Right kidney (tissue), 1 donor: ENCODE results near the gene SPINDOC.
"Not testable (repeated sequence)": the region's sequence is repeated elsewhere in the genome, so short reads cannot be mapped to it uniquely, and the experiment has no call there.

Experiments
- DNase-seq: peaks from one replicate; pipeline ENCODE4 v3.0.0-alpha.2; 2016

Gene SPINDOC

DNA sequence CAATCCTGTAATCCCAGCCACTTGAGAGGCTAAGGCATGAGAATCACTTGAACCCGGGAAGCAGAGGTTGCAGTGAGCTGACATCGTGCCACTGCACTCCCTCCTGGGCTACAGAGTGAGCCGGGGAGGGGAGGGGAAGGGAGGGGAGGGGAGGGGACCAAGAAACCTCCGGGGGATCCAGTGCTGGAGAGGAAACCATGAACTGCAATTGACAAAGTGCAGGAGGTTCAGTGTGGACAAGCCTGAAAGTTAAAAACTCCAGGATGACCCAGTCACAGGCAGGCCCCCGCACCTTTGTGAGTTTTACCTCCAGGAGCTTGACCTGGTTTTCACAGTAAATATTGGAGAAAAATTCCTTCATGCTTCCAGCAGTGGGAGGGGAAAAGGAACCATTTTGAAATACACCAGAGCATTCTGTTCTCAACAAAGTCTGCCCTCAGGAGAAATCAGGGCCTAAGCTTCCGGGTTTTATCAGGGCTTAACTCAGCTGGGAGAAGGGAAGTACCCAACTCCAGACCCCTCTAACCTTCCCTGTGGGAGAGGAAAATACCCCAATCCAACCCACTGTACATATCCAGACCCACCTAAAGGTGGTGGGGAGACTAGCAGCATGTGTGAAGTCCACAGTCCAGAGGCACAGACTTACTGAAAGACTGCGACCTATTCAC, 29.2 kb upstream of the SPINDOC start:
- no peak for DNase-seq

DNA sequence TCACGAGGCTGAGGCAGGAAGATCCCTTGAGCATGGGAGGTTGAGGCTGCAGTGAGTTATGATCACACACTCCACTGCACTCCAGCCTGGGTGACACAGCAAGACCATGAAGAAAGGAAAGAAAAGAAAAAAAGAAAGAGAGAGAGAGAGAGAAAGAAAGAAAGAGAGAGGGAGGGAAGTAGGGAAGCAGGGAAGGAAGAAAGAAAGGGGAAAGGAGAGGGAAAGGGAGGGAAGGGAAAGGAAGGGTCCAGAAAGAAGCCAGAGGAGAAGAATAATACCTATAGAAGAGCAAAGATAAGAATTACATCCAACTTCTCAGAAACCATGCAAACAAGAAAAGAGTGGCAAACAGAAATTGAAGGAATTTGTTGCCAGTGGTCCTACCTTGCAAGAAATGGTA, 27.4 kb upstream of the SPINDOC start:
- no peak for DNase-seq

DNA sequence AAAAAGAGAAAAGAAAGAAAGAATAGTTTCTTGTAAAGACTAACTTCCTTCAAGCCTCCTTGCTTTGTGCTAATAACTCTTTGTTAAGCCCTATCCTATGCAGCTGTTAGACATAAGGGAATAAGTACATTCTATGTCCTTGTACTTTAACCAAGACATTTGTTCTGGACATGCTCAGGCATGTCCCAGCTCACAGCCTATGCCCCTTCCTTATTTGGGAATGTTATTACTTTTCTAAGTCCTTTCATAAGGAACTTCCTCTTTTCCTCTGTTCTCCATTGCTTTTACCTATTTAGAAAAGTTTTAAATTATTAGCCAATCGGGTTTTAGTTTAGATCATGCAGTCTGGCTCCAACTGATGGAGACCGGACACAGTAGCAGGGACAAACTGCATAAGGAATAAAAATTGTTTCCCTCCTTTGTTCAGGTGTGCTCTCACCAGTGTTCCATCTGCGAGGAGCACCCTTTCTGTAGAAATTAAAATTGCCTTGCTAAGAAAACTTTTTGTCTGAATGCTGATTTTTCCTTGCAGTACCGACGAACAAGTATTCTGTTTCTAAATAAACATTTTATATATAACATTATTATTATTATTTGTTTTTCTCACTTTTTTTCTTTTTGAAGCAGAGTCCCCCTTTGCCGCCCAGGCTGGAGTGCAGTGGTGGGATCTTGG, 21.6 kb upstream of the SPINDOC start:
- no peak for DNase-seq

DNA sequence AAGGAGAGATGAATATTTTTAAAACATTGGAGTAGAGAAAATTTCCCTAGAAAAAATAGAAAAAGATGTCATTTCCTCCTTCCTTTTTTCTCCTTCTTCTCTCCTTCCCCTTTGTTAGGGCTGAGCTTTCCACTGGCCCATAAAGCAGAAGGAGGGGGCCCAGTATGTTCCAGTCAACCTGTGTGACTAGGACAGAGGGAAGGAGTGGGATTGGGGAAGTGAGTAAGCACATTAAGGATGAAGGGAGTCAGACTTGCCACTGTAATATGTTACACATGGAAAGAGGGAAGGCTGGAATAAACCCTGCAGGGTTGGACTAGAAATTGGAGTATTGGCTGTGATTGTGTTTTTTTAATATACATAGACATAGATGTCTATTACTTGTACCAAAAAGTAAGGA, 20.1 kb upstream of the SPINDOC start:
- DNase-seq = no peak

DNA sequence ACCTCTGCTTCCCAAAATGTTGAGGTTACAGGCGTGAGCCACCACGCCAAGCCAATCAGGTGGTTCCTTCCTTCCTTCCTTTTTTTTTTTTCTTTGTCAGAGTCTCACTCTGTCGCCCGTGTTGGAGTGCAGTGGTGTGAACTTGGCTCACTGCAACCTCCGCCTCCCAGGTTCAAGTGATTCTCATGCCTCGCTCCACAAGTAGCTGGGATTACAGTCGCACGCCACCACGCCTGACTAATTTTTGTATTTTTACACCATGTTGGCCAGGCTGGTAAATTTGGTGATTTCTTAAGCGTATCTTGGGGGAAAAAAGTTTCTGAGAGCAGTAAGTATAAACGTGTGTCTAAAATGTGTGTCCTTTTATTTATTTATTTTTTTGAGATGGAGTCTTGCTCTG, 18.2 kb upstream of the SPINDOC start:
- no peak for DNase-seq

DNA sequence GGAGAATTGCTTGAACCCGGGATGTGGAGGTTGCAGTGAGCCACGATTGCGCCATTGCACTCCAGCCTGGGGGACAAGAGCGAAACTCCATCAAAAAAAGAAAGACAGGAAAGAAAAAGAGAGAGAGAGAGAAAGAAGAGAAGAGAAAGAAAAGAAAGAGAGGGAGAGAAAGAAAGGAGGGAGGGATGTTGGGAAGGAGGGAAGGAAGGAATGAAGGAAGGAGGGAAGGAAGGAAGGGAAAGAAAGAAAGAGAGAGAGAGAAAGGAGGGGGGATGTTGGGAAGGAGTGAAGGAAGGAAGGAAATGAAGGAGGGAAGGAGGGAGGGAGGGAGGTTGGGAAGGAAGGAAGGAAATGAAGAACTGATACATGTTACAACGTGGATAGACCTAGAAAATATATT, 12.3 kb upstream of the SPINDOC start:
- no peak for DNase-seq

DNA sequence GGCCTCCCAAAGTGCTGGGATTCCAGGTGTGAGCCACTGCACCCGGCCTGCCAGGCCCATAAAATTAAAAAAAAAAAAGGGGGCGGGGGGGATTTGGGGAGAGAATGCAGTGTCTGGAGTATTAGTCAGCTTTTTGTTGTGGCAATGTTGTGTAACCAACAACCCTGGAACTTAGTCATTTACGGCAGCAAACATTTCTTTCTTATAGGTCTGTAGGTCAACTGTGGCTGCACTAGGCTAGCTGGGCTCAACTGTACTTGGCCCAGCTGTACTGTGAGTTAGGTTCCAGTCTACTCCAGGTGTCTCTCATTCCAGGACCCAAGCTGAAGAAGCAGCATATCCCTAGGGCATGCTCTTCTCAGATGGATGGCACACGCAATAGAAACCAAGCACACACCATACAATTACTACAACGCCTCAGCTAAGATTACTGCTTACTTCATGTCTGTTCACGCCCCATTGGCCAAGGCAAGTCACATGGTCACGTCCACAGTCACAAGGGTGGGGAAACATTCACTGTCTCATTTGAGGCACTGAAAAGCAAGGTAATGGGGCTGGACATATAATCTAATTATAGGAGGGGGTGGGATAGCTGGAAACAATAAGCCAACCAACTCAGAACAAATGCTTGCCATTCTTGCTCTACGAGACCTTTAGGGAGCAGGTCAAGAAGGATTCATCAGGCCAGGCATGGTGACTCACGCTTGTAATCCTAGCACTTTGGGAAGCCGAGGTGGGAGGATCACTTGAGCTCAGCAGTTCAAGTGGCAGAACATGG, 10.4 kb upstream of the SPINDOC start:
- DNase-seq = no peak

DNA sequence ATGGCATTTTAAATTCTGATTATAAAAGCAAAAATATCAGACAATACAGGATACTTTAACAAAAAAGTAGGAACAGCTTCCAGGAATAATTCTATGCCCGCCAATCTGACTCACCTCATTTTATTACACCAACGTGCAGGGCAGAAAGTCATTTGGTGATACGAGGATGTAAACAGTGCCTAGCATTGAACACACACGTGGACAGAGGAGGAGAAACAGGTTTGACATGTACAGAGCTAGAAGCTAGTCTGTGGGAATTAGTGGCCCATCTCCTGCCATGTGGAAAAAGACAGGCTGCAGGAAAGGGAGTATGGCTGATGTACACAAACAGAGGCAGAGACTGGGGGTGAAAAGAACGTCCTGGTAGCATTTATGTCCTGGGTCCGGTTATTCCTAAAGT, 9.0 kb upstream of the SPINDOC start:
- no peak for DNase-seq

DNA sequence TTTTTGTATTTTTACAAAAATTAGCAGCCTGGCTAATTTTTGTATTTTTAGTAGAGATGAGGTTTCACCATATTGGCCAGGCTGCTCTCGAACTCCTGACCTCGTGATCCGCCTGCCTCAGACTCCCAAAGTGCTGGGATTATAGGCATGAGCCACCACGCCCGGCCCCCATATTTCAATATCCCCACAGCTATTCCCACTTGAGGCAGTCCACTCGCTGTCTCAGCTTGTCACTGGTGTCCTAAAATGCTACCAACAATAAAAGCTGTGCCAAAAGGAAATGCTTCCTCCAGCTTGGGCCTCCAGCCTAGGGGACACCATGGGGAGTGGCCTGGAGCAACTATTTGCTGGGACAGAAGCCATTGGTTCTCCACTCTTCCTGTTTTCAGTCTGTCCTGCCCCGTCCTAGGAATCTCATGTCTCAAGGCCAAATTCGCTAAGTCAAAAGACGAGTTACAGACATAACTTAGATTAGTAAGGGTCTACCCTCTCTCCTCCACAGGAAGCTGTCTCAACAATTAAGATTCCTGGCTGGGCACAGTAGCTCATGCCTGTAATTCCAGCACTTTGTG, 7.3 kb upstream of the SPINDOC start:
- DNase-seq = no peak

DNA sequence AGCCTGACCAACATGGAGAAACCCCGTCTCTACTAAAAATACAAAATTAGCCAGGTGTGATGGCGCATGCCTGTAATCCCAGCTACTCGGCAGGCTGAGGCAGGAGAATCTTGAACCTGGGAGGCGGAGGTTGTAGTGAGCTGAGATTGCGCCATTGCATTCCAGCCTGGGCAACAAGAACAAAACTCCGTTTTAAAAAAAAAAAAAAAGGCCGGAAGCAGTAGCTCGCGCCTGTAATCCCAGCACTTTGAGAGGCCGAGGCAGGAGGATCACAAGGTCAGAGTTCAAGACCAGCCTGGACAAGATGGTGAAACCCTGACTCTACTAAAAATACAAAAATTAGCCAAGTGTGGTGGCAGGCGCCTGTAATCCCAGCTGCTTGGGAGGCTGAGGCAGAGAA, 2.9 kb upstream of the SPINDOC start:
- DNase-seq = not testable (repeated sequence)

DNA sequence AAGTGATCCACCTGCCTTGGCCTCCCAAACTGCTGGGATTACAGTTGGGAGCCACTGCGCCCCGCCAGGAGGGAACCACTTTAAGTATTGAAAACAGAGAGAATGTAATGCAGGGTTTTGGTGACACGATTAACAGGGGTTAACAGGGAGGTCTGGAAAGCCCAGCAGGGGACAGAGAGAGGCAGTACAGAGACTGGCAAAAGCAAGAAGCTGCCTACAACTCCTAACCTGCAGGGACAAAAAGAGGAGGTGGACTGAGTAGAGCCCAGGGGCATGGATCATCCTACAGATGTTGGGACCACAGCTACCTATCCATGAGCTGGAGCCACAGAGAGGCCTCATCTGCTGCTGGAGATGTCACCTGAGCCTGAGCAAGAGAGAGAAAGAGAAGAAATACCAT, 1.7 kb upstream of the SPINDOC start:
- no peak for DNase-seq

DNA sequence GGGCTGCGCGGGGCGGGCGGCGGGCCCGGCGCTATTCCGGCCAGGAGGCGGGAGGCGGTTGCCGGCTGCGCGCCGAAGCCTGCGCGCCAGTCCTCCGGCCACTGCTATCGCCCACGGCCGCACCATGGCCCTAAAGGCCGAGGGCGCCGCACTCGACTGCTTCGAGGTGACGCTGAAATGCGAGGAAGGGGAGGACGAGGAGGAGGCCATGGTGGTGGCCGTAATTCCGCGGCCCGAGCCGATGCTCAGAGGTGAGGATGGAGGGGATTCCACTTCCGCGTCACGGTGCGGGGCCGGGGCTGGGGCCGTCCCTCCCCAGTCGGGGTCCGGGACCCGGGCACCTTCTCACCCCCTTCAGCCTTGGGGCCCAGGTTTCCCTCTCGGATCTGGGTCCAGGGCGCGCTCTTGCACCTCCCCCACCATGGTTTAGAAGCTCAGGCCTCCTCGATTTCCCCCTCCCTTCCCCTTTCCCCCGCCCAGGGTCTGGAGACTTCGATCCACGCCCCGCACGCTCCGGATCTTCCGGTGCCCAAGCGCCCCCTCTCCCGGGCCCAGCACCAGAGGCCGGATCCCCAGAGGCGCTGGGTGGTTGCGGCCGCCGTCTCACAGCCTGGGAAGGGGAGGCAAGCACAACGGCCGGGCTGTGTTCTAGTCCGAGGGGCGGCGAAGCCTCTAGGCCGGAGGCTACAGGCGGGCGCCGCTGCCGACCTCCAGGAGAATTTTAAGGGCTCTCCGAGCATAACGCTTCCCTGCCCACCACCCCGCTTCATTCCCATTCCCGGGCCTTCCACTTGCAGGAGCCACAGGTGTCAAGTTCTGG, 517 bp downstream of the SPINDOC start:
- peak; percentile 82 for DNase-seq

DNA sequence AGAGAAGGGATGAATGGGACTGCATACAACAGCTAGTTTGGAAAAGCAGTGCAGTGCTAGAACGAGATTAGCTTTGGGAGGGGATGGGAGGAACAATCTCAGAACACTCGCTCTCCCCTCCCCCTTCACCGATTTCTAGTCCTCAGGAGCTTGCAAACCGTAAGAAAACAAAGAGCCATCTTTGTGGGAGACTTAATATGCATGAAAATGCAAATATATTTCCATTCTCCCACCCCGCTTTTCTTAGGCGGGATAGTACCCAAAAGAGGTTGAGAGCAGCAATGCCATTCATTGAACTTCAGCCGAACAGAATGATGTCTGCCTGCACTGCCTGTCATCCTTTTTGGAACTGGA, 1.1 kb downstream of the SPINDOC start:
- DNase-seq = no peak

DNA sequence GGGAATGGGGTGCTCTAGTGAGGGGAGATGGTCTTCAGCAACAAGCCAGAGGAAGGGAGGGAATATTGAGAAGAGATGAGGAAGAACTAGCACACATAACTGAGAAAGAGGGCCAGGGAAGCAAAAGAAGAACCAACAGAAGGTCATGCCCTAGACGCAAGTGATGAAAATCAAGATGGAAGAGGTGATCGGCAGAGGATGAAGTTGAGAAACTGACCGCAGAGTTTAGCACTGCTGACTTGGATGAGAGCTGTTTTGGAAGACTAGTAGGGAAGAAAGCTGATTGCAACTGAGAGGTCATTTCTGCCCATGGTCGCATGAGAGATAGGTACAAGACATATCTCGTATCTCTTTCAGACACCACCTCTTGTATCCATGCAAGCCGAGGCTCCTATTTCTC, 2.9 kb downstream of the SPINDOC start:
- DNase-seq = no peak

DNA sequence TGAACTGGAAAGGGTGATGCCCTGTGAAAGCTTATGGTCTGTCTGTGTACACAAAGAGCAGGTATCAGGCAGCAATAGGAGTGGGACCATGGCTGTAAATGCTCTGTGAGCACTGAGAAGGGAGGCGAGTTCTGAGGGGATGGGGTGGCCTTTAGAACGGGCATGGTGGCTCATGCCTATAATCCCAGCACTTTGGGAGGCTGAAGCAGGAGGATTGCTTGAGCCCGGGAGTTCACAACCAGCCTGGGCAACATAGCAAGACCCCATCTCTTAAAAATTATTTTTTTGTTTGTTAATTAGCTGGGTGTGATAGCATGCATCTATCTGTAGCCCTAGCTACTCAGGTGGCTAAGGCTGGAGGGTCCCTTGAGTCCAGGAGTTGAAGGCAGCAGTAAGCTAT, 3.5 kb downstream of the SPINDOC start:
- no peak for DNase-seq

DNA sequence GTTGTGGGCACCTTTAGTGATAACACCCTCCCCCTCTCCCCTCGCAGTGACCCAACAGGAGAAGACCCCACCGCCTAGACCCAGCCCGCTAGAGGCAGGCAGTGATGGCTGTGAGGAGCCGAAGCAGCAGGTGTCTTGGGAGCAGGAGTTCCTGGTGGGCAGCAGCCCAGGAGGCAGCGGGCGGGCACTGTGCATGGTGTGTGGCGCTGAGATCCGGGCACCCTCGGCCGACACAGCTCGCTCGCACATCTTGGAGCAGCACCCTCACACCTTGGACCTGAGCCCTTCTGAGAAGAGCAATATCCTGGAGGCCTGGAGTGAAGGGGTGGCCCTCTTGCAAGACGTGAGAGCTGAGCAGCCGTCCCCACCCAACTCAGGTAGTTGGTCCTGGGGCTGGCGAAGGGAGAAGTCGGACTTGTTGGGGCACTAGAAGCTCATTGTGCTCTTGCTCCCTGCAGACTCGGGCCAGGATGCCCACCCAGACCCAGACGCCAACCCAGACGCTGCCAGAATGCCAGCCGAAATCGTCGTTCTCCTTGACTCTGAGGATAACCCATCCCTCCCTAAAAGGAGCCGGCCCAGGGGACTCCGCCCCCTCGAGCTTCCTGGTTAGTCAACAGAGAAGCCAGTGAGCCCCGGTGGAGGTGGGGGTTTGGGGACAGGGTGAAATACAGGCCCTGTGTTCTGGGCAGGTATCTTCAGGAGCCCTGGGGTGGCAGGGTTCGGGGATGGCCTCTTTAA, 4.7 kb downstream of the SPINDOC start:
- no peak for DNase-seq

DNA sequence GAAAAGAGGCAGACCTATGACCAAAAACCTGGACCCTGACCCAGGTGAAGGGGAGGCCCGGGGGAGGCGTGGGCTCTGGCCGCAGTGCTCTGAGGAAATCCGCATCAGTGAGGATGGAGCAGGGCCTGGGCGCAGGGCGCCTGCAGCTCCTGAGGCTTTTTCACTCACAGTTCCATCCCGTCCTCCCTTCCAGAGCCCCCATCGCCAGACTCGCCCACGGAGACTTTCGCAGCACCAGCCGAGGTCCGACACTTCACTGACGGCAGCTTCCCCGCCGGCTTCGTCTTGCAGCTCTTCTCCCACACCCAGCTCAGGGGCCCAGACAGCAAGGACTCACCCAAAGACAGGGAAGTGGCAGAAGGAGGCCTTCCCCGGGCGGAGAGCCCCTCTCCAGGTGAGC, 5.4 kb downstream of the SPINDOC start:
- DNase-seq = no peak

DNA sequence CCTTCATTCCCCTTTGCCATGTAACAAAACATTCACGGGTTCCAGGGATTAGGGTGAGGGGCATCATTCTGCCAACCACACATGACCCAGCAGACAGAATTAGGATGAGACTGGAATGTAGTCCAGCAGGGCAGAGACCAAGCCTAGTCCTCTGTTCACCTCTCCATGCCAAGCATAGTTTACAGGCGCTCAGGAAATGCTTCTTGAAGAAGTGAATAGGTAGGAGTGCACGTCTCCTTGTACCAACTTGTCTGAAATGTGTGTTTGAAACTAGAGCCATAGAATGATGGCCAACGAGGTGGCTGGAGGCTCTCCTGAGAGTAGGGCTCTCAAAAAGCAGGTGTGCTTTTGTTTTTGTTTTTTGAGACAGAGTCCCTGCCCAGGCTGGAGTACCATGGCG, 8.2 kb downstream of the SPINDOC start:
- DNase-seq = no peak

DNA sequence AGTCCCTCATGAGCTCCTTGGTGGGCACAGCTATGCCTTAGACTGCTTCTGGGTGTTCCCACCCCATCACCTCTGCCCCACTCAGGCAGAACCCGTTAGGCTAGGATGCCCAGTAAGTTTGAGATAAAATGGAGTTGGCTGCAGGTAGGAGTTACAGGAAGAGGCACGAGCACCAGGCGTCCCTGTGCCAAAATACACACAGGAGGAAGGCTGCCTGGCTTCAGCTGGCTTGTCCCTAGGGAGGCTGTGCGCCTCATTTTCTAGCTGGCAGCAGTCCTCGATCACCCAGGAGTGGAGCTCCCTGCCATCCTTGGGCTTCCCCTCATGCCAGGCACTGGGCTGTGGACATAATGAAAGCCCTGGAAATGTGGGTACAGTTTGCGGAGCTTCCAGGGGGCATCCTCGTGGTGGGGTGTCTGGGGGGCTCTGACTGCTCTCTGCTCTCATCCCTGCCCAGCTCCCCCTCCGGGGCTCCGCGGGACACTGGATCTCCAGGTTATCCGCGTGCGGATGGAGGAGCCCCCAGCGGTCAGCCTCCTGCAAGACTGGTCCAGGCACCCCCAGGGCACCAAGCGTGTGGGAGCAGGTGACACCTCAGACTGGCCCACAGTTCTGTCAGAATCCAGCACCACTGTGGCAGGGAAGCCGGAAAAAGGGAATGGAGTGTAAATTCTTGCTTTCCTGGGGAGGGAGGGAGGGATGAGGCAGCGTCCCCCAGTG, 13.4 kb downstream of the SPINDOC start:
- no peak for DNase-seq

DNA sequence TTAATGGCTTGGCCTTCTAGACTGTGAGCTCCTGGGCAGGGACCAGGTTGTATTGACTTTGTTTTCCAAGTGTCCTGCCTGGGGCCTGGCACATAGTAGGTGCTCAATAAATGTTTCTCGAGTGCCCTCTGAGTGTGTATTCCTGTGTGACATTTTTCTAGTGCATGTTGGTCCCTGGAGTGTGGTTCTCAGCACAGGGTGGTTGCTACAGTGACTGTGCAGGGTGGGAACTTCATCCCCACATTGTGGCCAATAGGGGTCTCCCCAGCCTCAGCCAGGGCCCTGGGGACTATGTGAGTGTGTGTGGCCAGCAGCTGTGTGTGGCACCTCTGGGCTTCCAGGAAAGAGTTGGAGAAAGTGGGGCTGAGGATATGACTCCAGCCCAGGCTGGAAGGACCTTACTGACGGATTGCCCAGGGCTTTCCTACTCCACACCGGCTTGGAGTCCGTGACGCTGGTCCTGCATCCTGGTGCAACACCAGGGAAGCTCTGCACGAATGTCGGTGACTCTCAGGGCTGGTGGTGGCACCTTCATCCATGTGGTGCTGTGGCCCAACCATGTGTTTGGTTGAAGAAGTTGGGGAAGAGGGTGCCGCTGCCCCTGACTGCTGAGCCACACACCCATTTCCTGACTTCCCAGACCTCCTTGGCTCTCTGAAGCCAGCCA, 16.7 kb downstream of the SPINDOC start:
- no peak for DNase-seq

DNA sequence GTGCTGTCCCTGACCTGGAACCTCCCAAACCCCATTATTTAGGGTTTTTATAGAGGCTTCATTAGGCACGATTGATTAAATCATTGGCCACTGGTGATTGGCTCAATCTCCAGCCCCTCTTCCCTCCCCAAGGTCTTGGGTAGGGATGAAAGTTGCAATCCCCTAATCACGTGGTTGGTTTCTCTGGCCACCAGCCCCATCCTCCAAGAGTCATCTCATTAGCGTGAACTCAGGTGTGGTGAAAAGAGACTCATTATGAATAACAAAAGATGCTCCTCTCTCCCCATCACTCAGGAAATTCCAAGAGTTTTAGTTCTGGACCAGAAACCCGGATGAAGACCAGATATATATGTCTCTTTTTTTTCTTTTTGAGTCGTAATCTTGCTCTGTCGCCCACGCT, 18.1 kb downstream of the SPINDOC start:
- no peak for DNase-seq
